HG02610 (cell line): ENCODE results near the gene CMSS1.

Source experiments
- ATAC-seq: cut with Tn5 transposase; IDR thresholded peaks from one replicate; pipeline ENCODE4 v1.9.1; 2021; ENCODE audit warnings: mild to moderate bottlenecking, moderate library complexity; ENCODE audit not compliant: unreplicated experiment

Gene CMSS1

GRCh38 chr3:99954914-99955644 is 137.4 kb downstream of the CMSS1 start:
- no peak for ATAC-seq

GRCh38 chr3:99955773-99956562 is 138.3 kb downstream of the CMSS1 start:
- ATAC-seq, result no peak

GRCh38 chr3:99957151-99957796 is 139.6 kb downstream of the CMSS1 start:
- no peak for ATAC-seq

GRCh38 chr3:99958222-99958912 is 140.7 kb downstream of the CMSS1 start:
- no peak for ATAC-seq

GRCh38 chr3:99960123-99960878 is 142.6 kb downstream of the CMSS1 start:
- ATAC-seq, result no peak

GRCh38 chr3:99960941-99961340 is 143.3 kb downstream of the CMSS1 start:
- no peak for ATAC-seq

- no peak for ATAC-seq
Measured at GRCh38 chr3:99961756-99962515, 144.3 kb downstream of the CMSS1 start.

GRCh38 chr3:99962703-99963102 is 145.0 kb downstream of the CMSS1 start:
- ATAC-seq, result no peak

- no peak for ATAC-seq
Measured at GRCh38 chr3:99965077-99965476, 147.4 kb downstream of the CMSS1 start.

- no peak for ATAC-seq
Measured at GRCh38 chr3:99965681-99966408, 148.2 kb downstream of the CMSS1 start.

- no peak for ATAC-seq
Measured at GRCh38 chr3:99966662-99967416, 149.2 kb downstream of the CMSS1 start.

- no peak for ATAC-seq
Measured at GRCh38 chr3:99967796-99968195, 150.1 kb downstream of the CMSS1 start.

- no peak for ATAC-seq
Measured at GRCh38 chr3:99969136-99969535, 151.5 kb downstream of the CMSS1 start.

GRCh38 chr3:99970198-99970597 is 152.5 kb downstream of the CMSS1 start:
- ATAC-seq, result peak; percentile 99

- no peak for ATAC-seq
Measured at GRCh38 chr3:99971761-99972160, 154.1 kb downstream of the CMSS1 start.

GRCh38 chr3:99972380-99973104 is 154.9 kb downstream of the CMSS1 start:
- ATAC-seq, result no peak

- no peak for ATAC-seq
Measured at GRCh38 chr3:99974989-99975388, 157.3 kb downstream of the CMSS1 start.

GRCh38 chr3:99976584-99976983 is 158.9 kb downstream of the CMSS1 start:
- ATAC-seq, result no peak
